HG03064 (cell line): Measurements from ENCODE around the gene DGKB.

ENCODE experiments used
- ATAC-seq: cut with Tn5 transposase; IDR thresholded peaks from one replicate; pipeline ENCODE4 v1.9.1; 2021; ENCODE audit warnings: low read depth; ENCODE audit not compliant: unreplicated experiment

Gene DGKB

GRCh38 chr7:14236834-14237233, 665.7 kb downstream of the DGKB start:
- no peak for ATAC-seq

GRCh38 chr7:14235056-14235455, 667.5 kb downstream of the DGKB start:
- ATAC-seq, result no peak

GRCh38 chr7:14233868-14234369, 668.6 kb downstream of the DGKB start:
- ATAC-seq, result no peak

- ATAC-seq, result no peak
Observed at GRCh38 chr7:14233076-14233867, 669.3 kb downstream of the DGKB start.

- no peak for ATAC-seq
Observed at GRCh38 chr7:14229047-14229446, 673.5 kb downstream of the DGKB start.

- no peak for ATAC-seq
Observed at GRCh38 chr7:14228341-14228740, 674.2 kb downstream of the DGKB start.

- ATAC-seq, result no peak
Observed at GRCh38 chr7:14226126-14226525, 676.4 kb downstream of the DGKB start.

- no peak for ATAC-seq
Observed at GRCh38 chr7:14219125-14219524, 683.4 kb downstream of the DGKB start.

- ATAC-seq, result no peak
Observed at GRCh38 chr7:14218338-14218737, 684.2 kb downstream of the DGKB start.

- no peak for ATAC-seq
Observed at GRCh38 chr7:14209896-14210484, 692.6 kb downstream of the DGKB start.

- no peak for ATAC-seq
Observed at GRCh38 chr7:14207711-14208110, 694.8 kb downstream of the DGKB start.

- no peak for ATAC-seq
Observed at GRCh38 chr7:14207138-14207537, 695.4 kb downstream of the DGKB start.

GRCh38 chr7:14206121-14206520, 696.4 kb downstream of the DGKB start:
- no peak for ATAC-seq

GRCh38 chr7:14201353-14201752, 701.2 kb downstream of the DGKB start:
- no peak for ATAC-seq

GRCh38 chr7:14199336-14199735, 703.2 kb downstream of the DGKB start:
- ATAC-seq, result no peak

GRCh38 chr7:14197280-14197679, 705.3 kb downstream of the DGKB start:
- ATAC-seq, result no peak

- no peak for ATAC-seq
Observed at GRCh38 chr7:14196555-14196954, 706.0 kb downstream of the DGKB start.

- no peak for ATAC-seq
Observed at GRCh38 chr7:14195871-14196270, 706.7 kb downstream of the DGKB start.

- ATAC-seq, result no peak
Observed at GRCh38 chr7:14195079-14195478, 707.5 kb downstream of the DGKB start.

- ATAC-seq, result no peak
Observed at GRCh38 chr7:14191686-14192098, 710.9 kb downstream of the DGKB start.

GRCh38 chr7:14184292-14184864, 718.2 kb downstream of the DGKB start:
- no peak for ATAC-seq

GRCh38 chr7:14179781-14180180, 722.8 kb downstream of the DGKB start:
- ATAC-seq, result no peak
